DMS79 (cell line): ENCODE measurements around the gene ADARB2.

Source experiments
- DNase-seq: peaks from one replicate; lab custom pipeline; 2025; lab: John Stamatoyannopoulos, UW

Gene ADARB2

DNA sequence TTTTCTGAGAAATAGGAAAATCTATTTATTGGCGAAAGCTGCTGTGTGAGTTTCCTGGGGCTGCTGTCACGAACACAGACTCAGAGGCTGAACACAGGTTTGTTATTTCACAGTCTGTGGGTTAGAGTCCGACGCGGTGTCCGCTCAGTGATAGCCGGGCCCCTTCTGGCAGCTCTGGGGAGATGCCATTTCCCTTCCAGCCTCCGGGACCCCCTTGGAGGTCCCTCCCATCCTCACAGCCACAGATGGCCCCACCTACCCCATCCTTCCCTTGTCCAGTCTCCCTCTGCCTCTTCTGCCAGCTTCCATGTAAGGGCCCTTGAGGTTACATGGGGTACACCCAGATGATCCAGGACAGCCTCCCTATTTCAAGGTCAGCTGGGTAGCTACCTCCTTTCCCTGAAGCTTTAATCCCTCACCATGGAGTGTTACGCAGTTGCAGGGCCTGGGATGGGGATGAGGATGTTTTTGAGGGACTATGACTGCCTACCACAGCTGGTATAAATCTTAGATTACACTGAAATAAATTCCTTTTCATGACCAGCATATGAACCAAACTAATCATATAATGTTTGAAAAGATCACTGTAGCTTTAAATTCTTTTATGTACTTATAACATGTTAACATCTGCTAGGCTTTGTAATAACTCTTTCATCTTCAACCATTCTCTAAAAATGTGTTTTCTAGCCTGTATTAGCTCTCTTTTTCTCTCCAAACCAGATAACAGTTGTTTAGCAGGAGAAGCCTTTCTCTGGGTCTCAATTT lies 582.6 kb downstream of the ADARB2 start:
- no peak for DNase-seq

- no peak for DNase-seq
Observed at GRCh38 chr10:1153805-1154351, 583.4 kb downstream of the ADARB2 start.

DNA sequence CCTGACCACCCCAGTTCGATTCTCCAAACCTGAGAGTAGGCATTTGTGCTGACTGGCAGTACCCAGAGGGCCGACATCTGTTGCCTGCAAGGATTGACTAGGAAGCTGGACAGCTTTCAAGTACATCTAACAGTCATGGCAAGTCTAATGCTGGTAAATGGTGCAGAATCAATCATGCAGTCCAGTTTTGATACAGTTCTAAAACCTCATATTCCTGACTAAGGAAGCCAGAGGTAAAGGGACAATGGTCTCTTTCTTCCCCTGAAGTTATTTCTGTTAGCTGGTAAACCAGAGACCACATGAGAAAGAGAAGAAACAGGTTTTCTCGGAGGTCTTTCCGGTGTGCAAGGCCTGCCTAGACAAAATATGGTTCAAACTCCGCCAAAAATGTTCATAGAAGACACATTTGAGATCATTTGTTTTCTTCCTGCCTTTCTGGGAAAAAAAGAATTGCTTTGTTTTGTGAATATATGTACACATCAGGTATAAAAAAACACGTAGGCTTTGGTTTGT lies 584.0 kb downstream of the ADARB2 start:
- DNase-seq = no peak

DNA sequence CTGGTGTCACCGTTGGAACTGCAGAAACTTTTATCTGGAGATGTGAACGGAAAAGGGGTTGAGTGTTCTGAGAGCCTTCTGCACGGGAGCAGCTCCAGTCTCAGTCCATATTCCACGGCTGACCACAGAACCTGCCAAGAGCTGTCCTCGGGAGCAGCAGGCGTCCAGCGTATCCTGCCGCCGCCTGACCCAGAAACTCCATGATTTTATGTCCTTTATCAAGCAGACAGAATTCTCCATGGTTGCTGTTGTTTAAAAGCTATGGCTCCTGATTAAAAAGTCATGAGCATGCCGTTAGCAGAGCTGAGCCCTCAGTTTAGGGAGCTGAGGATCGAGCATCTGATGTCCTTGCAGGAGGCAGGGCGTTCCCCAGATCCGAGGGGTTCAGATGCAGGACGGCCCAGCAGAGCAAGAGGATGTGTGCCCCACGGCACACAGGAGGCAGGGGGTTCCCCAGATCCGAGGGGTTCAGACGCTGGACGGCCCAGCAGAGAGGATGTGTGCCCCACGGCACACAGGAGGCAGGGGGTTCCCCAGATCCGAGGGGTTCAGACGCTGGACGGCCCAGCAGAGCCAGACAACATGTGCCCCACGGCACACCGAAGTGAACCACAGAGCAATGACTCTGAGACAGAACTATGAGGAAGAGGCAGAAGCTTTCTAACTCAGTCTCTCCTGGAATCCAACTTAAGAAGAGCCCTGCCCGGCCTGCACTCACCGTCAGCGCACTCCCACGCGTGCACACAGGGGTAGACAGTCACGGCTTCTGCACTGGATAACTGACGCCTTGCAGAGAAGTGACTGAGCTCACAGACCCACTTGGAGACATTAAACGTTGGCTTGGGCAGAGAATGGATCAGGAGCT lies 584.7 kb downstream of the ADARB2 start:
- no peak for DNase-seq

GRCh38 chr10:1151076-1152033 lies 586.0 kb downstream of the ADARB2 start:
- no peak for DNase-seq

DNA sequence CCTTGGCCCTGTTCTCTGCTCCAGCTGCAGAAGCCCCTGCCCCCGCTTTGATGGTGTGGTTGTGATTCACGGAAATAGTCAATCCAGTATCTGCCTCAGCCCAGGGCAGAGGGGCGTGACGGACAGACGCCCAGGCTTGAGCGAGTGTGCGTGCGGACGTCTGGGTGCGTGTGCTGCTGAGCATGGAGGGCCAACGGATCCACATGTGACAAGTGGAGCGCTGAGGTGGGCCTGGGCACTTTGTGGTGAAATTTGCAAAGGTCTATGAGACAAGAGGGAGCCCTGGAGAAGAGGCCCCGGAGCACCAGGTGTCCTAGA lies 586.7 kb downstream of the ADARB2 start:
- no peak for DNase-seq

DNA sequence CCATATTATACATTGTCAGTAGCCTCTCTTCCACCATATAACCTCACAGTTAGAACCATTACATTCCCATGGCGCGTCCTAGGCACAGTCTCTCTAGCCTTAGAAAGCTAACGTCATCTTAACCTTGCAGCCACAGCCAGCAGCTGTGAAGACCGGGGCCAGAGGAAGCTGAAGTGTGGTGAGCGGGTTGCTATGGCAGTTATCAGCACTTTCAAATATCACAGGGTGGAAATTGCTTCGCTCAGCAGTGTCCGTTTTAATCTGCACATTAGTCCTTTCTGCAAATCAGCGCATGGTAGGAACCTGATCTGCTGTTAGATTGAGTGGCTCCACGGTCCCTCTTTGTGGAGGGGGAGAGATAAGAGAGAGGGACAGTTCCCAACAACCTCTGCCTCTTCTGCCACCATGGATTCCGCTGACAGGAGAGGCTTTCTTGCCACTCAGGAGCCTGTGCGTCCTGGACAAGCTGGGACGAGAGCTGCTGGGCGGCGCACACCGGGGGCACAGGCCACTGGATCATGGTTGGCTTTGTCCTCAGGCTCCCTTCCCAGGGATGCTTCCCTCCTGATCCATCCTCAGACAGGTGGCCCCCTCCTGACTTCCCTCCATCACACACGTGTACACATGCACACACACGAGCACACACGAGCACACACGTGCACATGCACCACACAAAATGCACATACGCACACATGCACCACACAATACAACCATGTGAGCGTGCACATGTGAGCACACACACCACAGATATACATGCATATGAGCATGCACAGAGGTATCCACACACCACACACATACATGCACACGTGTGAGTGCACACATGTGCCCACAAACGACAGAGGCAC lies 587.3 kb downstream of the ADARB2 start:
- no peak for DNase-seq

DNA sequence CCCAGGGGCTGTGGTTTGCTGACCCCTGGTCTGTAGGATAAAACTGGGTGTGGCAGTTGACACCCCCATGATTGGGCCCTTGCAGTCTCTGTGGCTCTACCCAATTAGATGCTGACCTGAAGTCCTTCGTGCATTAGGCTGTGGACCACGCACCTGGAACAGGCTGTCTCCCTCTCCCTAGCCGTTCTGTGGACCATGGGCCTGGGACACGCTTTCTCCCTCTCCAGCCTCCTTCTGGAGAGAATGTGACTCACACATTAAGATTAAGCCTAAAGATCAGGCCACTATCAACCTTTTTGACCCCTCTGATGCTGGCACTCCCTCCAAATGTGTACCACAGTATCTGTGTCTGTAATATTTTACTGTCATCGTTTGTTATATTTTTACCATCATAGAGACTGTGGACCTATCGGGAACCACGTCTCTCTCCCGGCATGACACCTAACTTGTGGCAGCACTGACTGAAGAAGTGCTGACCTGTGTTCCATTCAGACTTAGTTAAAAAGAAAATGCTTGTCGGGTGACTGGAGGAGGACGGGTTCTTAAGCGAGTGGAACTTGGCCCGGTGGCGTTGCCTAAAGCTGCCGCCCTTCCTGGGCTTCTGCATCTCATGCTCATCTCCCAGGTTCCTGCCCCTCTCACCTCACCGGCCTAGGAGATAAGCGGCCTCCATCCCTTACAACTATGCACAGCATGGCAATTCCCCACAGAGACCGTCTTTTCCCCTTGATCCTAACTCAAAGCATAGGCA lies 588.3 kb downstream of the ADARB2 start:
- DNase-seq = no peak

GRCh38 chr10:1147810-1148209 lies 589.5 kb downstream of the ADARB2 start:
- DNase-seq = no peak

GRCh38 chr10:1142596-1142995 lies 594.7 kb downstream of the ADARB2 start:
- no peak for DNase-seq

GRCh38 chr10:1141701-1142100 lies 595.6 kb downstream of the ADARB2 start:
- DNase-seq = no peak

DNA sequence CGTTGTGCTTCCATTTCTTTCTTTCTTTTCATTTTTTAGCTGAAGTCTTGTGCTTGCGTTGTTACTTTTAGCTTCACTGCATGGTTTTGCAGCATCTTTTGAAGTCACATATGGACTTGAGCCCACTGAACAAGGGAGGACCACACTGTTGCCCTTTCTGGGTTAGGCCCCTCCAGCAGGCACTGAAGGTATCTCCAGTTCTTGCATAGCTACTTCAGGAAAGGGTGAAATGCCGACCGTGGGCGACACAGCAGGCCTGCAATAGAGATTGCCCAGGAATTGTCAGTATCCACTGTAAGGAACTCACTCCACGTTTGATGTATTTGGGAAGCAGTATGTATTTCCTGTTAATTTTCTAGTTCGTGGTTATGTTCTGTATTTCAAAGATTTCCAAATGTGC lies 596.1 kb downstream of the ADARB2 start:
- DNase-seq = no peak

DNA sequence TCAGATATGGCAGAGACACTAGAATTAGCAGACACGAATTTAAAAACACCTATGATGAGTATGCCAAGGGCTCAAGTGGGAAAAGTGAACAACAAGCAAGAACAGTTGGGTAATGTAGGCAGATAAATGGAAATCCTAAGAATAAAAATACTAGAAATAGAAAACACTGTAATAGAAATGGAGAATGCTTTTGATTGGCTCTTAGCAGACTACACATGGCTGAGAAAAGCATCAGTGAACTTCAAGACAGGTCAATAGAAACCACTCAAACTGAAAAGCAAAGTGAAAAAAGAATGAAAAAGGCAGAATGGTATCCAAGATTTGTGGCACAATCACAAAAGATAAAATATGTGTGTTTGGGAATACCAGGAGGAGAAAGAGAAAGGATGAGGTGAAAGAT lies 598.8 kb downstream of the ADARB2 start:
- no peak for DNase-seq

DNA sequence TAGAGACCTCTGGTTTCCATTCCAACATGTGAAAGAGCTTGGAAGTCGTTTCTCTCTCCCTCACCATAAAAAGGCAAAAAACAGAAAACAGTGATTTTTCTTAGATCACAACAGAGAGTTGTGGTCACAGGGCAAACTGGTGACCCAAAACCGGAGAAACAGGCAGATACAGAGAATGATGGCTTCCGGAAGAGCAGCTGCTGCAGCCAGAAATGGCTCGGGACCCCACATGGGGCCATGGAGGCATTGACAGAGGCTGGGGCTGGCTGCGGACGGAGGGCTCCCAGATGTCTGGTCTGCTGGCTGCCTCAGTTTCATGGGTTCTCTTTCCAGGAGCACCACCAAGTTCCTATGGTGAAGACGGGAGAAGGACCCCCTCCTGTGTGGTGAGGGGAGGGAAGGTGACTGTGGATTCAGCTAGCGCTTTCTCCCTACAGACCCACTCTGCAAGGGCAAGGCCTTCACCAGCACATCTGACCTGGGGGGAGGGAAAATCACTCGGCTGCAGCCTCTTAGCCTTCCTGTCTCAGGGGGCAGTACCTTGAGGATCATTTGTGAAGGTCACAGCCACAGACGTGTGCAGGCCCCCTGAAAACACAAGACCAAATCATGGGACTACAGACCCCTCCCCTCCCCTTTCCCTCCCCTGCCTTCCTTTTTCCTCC lies 599.7 kb downstream of the ADARB2 start:
- no peak for DNase-seq

- DNase-seq = no peak
Observed at GRCh38 chr10:1136268-1136667, 601.1 kb downstream of the ADARB2 start.

- no peak for DNase-seq
Observed at GRCh38 chr10:1134156-1134555, 603.2 kb downstream of the ADARB2 start.

- no peak for DNase-seq
Observed at GRCh38 chr10:1133495-1134045, 603.8 kb downstream of the ADARB2 start.

- no peak for DNase-seq
Observed at GRCh38 chr10:1132584-1132983, 604.7 kb downstream of the ADARB2 start.
